CD1c-positive myeloid dendritic cell (primary cell): Measurements from ENCODE around the gene OR10A6.

Experiments
- DNase-seq: peaks from one replicate; pipeline ENCODE4 v3.0.0-alpha.2; 2016; ENCODE audit errors: extremely low spot score

Gene OR10A6

GRCh38 chr11:7909585-7910285 is 21.3 kb downstream of the OR10A6 start:
- DNase-seq = no peak

- no peak for DNase-seq
Measured at GRCh38 chr11:7907121-7907520, 23.9 kb downstream of the OR10A6 start.

- no peak for DNase-seq
Measured at GRCh38 chr11:7906481-7906880, 24.6 kb downstream of the OR10A6 start.

- no peak for DNase-seq
Measured at GRCh38 chr11:7905961-7906429, 25.1 kb downstream of the OR10A6 start.

- no peak for DNase-seq
Measured at GRCh38 chr11:7905549-7905948, 25.5 kb downstream of the OR10A6 start.

GRCh38 chr11:7904917-7905316 is 26.2 kb downstream of the OR10A6 start:
- DNase-seq = no peak

GRCh38 chr11:7903940-7904339 is 27.1 kb downstream of the OR10A6 start:
- DNase-seq = no peak

GRCh38 chr11:7901319-7901854 is 29.7 kb downstream of the OR10A6 start:
- no peak for DNase-seq

GRCh38 chr11:7900686-7901085 is 30.4 kb downstream of the OR10A6 start:
- DNase-seq = no peak

- DNase-seq = no peak
Measured at GRCh38 chr11:7899418-7899817, 31.6 kb downstream of the OR10A6 start.

- DNase-seq = no peak
Measured at GRCh38 chr11:7898666-7899283, 32.3 kb downstream of the OR10A6 start.

- DNase-seq = no peak
Measured at GRCh38 chr11:7896009-7896785, 34.9 kb downstream of the OR10A6 start.

GRCh38 chr11:7894251-7894650 is 36.8 kb downstream of the OR10A6 start:
- DNase-seq = no peak

- no peak for DNase-seq
Measured at GRCh38 chr11:7893796-7894195, 37.3 kb downstream of the OR10A6 start.

- peak; percentile 52 for DNase-seq
Measured at GRCh38 chr11:7892840-7893254, 38.2 kb downstream of the OR10A6 start.

GRCh38 chr11:7892059-7892699 is 38.9 kb downstream of the OR10A6 start:
- peak; percentile 15 for DNase-seq

- no peak for DNase-seq
Measured at GRCh38 chr11:7890417-7891172, 40.5 kb downstream of the OR10A6 start.

GRCh38 chr11:7889985-7890384 is 41.1 kb downstream of the OR10A6 start:
- DNase-seq = no peak

- no peak for DNase-seq
Measured at GRCh38 chr11:7882860-7883259, 48.2 kb downstream of the OR10A6 start.
